Hippocampal formation (tissue), 2 donors: ENCODE results near the gene PTTG1IP.
A peak's percentile ranks its signal among the peaks of the same experiment; 100 is the strongest.
"Not testable (repeated sequence)": the region's sequence is repeated elsewhere in the genome, so short reads cannot be mapped to it uniquely, and the experiment has no call there.

ENCODE experiments used
- DNase-seq, 2 donors: peaks; one replicate each; lab custom pipeline; 2025; lab: John Stamatoyannopoulos, UW

Gene PTTG1IP

DNA sequence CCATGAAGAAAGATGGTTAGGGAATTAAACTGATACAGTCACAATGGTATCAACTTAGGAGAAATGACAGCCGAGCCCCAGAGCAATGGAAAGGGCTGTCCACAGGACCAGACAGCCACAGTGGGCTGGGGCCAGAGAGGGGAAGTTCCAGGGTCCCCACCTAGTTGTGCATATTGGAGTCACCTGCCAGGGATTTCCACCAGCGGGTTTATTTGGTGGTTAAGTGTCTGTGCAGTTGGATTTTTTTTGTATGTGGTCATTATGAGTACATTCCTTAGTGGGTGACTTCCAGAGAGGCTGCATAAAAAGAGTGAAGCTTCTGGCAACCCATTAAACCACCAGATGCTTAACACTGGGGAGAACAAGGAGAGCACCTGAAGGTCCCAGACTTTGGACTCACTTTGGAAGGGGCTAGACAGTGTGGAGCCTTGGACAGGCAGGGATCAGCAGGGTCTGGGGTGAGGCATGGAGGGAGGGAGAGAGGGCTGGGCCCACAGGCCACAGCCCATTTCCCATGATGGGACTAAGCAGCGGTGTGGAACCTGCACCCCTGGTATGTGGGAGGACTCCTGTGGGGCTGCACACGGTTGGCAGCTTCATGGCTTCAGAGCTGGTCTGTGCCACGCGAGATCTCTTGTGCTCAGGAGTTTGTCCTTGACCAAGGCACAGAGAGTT is 7.8 kb upstream of the PTTG1IP start:
- DNase-seq = no peak

DNA sequence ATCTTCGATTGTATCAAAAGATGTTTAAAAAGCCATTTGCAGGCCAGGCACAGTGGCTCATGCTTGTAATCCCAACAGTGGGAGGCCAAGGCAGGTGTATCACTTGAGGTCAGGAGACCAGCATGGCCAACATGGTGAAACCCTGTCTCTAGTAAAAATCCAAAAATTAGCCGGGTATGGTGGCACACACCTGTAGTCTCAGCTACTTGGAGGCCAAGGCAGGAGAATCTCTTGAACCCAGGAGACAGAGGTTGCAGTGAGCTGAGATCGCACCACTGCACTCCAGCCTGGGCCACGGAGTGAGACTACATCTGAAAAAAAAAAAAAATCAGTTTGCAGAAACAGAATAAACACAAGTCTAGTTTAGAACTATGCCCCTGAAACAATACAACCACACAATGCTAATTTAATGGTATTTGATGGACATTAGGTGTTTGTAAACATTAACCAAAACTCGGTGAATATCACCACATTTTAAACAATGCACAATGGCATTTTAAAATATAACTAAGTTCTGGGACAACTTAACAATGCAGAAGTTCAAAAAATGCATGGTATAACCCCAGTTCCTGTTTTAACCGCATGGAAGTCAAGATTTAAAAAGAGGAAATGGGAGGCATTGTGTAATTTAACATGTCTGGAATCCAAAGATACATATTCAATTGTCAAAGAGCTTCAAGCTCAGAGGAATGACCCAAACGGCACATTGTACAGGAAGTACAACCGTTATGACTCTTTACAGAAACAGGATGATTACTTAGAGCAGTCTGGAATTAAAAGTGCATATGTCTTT is 7.1 kb upstream of the PTTG1IP start:
- DNase-seq = no peak

DNA sequence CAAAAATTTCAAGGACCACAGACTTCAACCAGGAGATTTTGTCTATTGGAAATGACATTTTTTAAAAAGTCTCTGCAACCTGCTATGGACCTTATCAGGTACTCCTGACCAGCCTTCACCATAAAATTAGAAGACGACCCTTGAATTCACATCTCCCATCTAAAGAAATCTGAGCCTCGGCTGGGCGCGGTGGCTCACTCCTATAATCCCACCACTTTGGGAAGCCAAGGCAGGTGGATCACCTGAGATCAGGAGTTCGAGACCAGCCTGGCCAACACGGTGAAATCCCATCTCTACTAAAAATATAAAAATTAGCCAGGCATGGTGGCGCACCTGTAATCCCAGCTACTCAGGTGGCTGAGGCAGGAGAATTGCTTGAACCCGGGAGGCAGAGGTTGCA is 5.7 kb upstream of the PTTG1IP start:
- not testable (repeated sequence) for DNase-seq

DNA sequence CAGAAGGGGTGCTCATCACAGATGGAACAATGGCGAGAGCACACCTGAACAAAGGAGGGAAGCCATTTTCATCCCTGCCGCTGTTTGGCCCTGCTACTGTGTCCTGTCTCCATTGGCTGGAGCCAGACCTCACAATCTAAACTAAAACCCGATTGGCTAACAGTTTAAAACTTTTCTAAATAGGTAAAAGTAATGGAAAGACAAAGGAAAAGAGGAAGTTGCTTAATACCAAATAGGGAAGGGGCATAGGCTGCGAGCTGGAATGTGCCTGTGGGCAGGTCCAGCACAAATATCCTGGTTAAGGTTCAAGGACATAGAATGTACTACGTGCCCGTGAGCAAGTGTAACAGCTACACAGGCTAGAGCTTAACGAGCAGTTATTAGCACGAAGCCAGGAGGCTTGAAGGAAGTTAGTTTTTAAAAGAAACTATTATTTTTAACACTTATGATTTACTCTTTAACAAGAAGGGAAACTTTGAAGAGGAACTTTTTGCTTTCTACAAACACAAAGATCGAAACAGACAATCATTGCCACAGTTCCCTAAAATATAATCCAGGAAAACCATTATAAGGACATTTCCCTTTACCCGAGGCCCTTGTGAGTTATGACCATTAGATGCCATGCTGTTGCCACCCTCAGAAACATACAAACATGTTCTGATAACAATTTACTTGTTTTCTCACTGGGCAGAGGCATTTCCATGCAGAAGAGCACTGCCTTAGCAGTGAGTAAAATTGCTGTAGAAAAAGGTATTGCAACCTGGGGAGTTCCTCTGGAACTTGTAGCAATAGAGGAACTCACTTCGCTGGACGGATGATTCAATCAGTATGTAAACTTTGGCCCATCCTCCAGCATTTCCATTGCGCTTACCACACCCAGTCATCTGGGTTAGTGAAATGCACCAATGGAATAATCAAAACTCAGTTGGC is 4.8 kb upstream of the PTTG1IP start:
- no peak for DNase-seq

DNA sequence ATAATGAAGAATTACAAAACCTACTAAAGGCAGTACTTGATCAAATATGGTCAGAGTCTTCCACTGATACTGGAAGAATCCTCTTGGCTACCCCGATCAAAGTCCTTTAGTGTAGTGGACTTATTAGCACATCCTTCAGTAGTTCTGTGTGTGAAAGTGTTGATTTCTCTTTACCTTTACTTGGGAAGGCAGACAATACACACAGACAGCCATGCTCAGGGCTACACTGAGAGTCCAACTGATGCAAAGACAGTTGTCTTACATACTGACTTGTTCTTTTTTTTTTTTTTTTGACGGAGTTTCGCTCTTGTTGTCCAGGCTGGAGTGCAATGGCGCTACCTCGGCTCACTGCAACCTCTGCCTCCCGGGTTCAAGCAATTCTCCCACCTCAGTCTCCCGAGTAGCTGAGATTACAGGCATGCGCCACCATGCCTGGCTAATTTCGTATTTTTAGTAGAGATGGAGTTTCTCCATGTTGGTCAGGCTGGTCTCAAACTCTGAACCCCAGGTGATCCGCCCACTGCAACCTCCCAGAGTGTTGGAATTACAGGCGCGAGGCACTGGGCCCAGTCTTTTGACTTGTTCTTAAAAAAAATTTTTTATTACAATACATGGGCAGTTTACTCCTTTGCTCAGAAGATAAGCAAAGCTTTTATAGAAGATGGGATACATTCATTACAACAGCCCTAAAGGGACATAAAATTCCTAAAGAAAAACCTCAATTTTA is 3.5 kb upstream of the PTTG1IP start:
- DNase-seq = no peak

DNA sequence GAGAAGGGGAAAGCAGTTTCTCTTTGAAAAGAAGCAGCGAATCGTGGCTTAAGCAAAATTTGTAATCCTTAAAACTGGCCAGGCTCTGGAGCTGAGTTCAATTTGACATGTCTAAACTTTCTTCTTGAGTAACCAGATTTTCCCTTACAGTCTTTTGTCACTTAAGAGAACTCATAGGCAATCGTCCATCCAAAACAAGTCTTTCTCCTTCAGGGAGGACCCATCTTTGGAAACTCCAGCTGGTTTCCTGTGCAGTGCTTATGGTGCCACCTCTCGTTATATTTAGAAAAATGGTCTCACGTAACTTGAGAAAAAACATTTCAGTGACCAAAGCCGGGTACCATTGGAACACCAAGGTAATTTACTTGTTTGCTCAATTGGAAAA is 1.8 kb upstream of the PTTG1IP start:
- no peak for DNase-seq

DNA sequence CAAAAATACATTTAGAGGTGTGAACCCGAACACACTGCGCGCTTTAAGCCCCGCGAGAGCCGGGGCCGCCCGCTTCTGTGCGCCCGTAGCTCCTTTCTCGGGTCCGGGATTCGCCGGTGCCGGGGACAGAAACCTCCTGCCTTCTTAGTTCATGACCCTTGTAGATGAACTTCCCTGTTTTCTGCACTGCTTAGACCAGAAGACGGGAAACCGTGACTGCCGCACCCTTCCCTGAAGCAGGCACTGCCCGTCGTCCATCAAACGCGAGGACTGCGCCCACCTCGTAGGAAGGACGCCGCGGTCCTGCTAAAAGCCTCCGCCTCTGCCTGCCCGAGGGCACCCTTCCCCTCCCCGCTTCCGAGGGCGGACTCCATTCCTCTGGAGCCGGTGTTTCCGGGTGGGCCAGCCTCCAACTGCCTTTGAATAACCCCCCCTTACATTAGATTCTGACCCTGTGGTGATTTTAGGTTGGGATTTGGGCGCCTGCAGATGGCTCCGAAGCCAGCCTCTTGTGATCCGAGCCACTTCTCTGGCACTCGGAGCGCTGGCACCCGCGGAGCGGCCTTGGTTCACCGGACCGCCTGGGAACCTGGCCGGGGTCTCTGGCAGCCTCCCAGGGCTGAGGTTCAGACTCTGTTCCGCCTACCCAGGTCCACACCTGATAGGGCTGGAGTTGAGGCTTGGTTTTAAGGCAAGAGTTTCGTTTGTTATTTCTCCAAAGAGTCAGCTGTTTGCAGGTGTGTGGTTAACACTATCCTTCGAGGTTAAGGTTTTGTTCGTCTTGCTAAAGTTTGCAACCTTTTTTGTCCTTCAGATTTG is 1.2 kb upstream of the PTTG1IP start:
- peak in 1 of 2 donors; percentile 26 for DNase-seq

DNA sequence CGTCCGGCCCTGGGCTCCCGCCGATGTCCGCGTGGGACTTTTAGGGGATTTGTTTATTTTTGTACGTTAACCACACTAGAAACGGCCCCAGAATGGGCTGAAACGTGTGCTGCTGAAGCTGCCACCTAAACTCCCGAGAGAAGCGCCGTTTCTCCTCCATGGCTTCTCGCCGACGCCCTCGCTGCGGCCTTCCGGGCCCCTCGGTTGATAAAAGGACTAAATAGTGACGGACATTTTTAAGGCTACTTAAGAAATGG is 678 bp upstream of the PTTG1IP start:
- DNase-seq = no peak

DNA sequence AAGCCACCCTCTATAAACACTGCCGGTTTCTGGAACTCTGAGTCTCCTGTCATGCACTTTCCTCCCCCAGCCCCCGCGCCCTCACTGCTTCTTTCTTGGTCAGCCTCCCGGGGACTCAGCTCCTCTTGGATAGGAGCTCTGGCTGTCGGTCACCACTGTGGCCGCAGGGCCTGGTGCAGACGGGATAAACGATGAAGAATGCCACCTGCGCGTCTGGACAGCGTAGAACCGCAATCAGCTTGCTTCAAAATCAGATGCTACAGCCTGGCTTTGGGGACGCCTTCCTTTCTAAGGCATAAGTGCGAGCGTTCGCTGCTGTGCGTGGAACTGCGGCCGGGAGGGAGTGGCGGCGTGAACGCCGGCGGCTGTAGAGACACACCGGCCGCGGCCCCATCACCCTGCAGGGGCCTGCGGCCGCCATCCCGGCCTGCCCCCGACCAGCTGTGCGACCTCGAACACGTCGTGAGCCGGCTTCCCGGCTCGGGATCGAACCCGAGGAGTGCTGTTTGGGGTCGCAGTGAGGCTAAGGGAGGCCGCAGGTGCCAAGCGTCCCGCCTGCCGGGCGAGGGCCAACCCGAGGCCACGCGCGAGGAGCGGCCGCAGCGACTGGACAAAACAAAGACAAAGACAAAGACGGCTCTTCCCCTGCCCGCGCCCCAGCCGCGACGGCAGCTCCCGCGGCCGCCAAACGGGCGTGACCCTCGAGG is 688 bp downstream of the PTTG1IP start:
- DNase-seq = no peak

DNA sequence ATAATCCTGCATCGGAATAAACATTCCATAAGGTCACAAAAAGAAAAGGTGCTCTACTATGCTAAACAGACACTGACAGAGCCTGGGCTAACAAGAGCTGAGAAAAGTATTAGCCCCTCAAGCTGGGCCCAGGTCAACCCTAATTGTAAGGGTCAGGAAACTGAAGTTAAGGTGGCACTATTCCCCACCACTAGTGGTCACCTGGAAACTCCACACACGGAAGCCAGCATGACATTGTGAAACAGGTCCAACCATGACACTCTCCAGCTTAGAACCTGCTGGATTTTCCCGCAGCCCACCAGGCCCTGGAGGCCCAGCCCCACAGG is 1.2 kb downstream of the PTTG1IP start:
- no peak for DNase-seq

DNA sequence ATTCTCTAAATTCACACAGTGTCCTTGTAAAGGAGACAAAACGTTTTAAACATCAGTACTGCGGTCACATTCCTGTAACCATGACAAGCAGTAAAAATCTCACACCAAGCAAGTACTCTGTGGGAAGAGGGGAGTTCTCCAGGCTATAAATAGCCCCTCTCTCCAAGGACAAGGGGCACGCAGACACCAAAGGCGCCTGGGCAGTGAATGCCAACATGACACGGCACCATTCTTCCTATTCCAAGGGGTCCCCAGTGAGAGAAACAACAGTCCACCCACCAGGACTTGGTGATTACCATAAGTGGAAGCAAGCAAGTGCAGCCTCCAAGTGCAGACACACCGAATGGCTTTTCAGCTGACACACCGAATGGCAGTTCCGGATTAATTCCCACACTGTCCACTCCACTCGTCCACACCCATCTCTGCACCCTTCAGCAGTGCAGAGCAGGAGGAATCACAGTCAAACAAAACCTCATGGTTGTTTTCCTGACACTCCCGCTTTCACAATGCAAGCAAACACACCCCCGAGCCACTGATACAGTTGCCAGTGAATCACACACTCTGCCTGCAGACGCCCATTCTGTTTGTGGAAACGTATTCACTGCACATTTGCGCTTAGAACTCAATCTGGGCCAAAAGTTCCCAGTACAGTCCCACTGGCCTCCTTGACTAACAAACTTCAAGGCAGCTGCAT is 1.8 kb downstream of the PTTG1IP start:
- DNase-seq = peak in 1 of 2 donors; percentile 41

DNA sequence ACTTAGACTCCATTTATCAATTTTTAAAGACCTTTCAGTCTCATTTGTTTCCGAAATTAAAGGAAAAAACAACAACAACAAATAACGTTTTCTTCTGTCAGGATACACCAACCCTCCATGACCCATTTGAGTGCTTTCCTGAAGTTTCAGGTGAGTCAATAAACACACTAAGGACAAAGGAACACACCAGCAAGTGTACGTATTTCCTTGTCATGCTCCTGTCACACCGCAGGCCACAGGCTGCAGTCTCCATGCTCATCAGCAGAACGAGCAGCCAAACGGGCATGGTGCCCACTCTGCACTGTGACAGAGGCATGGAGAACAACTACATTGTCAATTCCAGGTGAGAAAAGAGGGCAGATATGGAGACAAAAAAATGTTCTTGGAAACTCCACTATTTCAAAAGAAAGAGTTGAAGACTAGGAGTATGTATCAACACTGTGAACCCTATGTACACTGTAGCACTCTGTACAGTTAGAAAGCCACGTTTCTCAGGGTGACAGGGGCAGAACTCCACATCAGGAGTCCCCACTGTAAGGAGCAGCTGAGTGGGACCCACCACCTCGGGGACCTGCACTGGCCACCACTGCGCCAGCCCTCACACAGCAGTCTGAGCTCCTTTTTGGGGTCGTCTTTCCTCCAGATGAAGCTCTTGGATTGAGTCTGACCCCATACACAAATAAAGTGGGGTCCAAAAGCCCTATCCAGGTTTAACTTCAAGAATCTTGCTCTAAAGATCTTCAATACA is 2.6 kb downstream of the PTTG1IP start:
- DNase-seq = no peak

DNA sequence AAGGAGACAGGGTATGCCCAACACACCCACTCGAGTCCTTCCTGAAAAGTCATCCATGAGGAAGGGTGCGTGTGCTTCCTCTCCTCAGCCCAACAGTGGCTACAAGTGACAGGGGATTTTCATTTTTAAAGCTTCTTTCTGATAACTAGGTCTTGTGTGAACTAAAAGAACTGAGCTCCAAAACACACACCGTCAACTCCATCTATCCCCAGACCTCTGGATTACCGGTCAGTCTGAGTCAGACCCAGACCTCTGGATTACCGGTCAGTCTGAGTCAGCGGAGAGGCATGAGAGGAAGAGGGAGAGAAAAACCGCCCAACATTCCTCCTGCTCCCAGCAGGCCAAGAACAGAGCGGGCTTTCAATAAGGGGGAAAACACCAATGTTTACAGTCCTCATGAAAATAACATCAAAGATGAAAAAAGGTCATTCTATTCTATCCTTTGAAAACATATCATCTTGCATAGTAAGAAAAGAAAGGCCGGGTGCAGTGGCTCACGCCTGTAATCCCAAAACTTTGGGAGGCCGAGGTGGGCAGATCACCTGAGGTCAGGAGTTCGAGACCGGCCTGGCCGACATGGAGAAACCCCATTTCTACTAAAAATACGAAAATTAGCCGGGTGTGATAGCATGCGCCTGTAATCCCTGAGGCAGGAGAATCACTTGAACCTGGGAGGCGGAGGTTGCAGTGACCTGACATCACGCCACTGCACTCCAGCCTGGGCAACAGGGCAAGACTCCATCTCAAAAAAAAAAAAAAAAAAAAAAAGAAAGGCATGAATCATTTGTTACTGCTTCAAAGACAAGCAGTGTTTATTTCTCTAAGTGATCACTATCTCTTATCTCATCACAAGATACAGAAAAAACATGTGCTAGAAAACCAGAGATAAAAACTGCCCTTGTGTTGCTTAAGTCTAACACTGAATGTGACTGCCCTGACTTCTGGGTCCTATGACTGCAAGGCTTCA is 3.4 kb downstream of the PTTG1IP start:
- no peak for DNase-seq

DNA sequence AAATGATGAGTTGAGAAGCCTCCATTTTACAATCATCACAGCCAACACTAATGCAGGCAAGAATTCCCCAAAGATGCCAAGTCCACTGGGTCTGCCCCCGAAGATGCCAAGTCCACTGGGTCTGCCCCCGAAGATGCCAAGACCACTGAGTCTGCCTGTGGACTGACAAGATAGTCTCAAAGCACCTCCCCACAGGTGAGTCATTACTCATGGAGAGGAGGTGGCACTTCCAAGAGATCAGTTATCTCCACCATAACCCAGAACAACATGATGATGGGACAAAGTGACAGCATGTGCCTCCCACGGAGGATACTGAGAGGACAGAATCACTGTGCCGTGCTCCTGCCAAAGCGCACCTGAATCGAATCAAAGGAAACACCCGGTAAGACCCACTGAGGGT is 4.8 kb downstream of the PTTG1IP start:
- DNase-seq = no peak

DNA sequence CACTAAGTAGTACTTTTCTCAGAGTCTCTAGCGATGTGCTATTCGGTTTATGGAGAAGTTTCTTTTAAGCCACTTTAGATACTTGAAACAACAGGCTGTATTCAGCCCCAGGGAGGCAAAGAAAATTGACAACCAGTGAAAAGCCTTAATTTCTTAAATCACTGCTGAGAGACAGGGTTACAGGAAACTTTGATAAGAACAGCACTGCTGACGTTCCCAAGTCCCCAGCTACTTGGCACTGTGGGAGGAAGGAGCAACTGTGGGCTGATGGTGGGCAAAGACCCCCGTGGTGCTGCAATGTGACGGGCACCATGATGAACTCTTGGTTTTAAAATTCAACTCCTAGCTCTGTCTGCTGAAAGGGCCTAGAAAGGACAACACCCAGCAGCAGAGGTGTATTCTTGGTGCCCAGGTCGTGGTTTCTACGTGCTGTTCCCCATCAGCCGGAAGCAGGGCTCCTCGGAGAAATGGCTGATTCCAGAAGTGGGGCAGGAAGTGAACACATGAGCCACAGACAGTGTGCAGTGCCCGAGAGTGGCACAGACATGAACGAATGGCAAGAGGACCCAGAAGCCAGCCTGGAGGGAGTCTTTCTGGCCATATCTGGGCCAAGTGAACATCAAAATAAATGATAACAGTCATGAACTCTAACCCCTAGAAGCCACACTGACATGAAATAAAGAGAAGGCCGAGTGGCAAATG is 5.3 kb downstream of the PTTG1IP start:
- no peak for DNase-seq

DNA sequence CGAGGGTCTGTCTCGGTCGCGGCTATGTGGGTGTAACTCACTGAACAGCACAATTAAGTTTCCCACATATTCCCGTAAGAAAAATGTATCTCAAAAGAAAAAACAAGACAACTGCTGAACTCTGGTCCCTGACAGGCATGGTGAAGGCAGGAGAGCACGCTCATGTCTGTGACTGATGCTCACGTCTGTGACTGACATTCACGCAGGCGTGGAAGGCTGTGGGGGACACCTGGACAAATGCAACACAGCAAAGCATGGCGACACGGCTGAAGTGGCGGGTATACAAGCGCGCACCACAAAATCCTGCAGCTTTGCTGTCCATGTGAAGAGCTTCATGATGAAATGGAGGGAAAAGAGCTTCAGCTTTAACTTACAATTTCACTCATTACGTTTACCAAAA is 6.0 kb downstream of the PTTG1IP start:
- no peak for DNase-seq

DNA sequence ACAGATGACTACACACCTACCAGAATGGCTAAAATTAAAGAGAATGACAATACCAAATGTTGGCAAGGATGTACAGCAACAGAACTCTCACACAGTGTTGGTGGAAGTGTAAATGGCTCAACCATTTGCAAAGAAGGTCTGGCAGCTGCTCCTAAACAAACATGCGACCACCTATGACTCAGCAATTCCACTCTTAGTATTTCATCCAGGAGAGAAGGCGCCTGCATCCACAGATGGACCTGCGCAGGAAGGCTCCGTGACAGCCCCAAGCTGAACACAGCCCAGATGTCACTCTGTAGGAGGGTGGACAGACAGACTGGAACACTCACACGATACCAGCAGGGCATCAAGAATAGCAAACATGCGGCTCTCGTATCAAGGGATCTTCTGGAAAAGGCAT is 6.7 kb downstream of the PTTG1IP start:
- no peak for DNase-seq
